GF-D8 (cell line): Measurements from ENCODE around the gene HNRNPF.
"Not testable (repeated sequence)": the region's sequence is repeated elsewhere in the genome, so short reads cannot be mapped to it uniquely, and the experiment has no call there.

ENCODE experiments used
- DNase-seq: peaks from one replicate; lab custom pipeline; 2025; lab: John Stamatoyannopoulos, UW

HNRNPF gene, protein sequence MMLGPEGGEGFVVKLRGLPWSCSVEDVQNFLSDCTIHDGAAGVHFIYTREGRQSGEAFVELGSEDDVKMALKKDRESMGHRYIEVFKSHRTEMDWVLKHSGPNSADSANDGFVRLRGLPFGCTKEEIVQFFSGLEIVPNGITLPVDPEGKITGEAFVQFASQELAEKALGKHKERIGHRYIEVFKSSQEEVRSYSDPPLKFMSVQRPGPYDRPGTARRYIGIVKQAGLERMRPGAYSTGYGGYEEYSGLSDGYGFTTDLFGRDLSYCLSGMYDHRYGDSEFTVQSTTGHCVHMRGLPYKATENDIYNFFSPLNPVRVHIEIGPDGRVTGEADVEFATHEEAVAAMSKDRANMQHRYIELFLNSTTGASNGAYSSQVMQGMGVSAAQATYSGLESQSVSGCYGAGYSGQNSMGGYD

DNA sequence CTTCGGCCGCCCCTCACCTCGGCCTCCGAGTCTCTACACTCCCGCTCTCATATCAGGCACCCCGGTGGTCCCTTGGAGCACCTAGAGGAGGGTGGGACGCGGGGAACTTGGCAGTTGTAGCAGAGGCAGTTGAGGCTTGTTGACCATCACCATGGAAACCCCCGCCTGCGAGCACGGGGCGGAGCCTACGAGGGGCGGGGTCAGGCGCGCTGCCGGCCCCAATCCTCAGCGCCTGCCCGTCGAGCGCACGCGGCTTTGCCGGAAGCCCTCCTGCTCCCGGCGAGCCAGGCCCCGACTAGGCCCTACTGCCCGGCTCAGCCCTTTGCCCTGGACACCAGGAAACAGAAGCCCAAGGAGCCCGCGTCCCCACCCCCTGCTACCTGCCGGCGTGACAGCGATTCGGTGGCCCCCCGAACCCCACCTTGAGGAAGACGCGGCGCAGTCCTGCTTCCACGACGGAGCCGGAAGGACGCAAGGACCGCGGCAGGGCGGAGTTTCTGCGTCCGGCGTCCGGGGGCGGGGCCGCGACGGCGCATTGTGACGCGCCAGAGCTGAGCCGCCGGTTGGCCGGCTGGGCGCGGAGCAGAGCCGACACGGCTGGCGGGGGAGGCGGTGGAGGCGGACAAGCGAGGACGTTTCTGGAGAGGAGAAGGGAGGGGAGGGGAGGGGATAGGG lies at the start of gene HNRNPF:
TSS of gene HNRNPF (minus strand) at position 477 of the 675 bp plus-strand sequence. CDS start 21,302 bp downstream, outside the sequence.
- DNase-seq = peak; percentile 86

DNA sequence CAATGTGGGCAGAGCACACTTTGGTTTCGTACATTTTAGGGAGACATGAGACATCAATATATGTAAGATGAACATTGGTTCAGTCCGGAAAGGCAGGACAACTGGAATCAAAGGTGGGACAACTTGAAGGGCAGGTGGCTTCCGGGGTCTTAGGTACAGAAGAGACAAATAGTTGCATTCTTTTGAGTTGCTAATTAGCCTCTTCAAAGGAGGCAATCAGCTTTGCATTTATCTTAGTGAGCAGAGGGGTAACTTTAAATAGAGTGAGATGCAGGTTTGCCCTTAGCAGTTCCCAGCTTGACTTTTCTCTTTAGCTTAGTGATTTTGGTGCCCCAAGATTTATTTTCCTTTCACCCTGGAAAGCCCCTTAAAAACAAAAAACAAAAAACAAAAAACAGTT lies 49.2 kb upstream of the HNRNPF start:
- no peak for DNase-seq

DNA sequence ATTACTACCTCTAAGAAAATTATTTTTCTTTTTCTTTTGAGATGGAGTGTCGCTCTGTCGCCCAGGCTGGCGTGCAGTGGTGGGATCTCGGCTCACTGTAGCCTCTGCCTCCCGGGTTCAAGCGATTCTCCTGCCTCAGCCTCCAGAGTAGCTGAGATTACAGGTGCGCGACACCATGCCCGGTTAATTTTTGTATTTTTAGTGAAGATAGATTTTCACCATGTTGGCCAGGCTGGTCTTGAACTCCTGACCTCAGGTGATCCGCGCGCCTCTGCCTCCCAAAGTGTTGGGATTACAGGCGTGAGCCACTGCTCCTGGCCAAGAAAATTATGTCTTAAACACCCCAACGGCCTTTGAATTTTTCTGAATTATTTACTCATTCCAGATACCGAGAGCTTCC lies 47.6 kb upstream of the HNRNPF start:
- DNase-seq = not testable (repeated sequence)

DNA sequence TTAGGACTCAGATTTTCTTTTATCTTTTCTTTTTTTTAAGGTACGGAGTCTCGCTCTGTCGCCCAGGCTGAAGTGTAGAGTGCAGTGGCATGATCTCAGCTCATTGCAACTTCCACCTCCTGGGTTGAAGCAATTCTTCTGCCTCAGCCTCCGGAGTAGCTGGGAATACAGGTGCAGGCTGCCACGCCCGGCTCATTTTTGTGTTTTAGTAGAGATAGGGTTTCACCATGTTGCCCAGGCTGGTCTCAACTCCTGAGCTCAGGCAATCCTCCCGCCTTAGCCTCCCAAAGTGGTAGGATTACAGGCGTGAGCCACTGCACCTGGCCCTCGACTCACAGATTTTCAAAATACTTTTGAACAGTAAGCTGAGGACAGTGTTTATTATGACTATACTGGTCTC lies 45.0 kb upstream of the HNRNPF start:
- not testable (repeated sequence) for DNase-seq

DNA sequence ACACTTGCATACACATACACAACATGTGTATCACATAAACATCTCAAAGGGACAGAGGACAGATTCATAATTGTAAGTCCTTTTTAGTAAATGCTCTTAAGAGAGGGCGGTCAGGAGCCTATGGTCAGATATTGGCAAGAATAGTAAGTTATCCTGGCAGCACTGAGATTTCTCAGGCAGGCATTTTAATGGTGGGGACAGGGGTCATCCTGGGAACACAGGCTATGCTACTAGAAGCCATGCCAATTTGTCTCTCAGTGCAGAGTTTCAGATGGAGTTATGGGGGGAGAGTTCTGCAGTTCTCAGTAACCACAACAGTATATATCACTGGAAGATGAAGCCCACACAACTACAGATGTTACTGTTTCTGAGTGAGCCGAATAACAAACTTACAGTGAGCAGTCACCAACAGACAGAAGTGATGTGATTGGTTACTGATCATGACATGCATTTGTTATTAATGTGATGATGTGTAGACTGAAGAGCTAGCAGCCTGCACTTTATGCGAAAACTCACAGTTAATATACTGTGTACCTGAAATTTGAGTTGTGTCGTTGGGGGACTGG lies 44.4 kb upstream of the HNRNPF start:
- DNase-seq = no peak

DNA sequence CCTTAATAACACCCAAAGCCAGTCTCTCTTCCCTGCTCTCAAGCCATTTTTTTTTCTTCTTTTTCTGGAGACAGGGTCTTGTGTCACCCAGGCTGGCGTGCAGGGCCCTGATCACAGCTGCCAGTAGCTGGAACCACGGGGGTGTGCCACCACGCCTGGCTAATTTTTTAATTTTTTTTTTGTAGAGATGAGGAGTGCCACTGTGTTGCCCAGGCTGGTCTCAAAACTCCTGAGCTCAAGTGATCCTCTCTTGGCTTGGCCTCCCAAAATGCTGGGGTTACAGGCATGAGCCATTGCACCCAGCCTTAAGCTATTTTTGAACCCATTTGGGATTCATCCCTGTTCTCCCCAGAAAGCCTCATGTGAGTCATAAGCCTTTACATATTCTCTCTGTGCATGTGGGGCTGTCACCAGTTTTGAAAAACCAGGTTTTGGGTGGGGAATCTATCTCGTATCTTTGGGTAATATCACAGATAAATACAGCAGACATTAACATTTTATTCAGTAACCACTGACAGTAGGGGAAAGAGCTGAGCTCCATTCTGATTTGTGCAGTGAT lies 43.4 kb upstream of the HNRNPF start:
- no peak for DNase-seq

DNA sequence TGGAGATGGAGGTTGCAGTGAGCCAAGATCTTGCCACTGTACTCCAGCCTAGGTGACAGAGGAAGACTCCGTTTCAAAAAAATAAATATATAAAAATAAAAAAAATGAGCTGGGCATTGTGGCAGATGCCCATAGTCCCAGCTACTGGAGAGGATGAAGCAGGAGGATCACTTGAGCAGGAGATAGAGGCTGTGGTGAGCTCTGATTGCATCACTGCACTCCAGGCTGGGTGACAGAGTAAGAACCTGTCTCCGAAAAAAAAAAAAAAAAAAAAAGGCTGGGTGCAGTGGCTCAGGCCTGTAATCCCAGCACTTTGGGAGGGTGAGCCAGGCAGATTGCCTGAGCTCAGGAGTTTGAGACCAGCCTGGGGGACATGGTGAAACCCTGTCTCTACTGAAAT lies 39.8 kb upstream of the HNRNPF start:
- DNase-seq = no peak

DNA sequence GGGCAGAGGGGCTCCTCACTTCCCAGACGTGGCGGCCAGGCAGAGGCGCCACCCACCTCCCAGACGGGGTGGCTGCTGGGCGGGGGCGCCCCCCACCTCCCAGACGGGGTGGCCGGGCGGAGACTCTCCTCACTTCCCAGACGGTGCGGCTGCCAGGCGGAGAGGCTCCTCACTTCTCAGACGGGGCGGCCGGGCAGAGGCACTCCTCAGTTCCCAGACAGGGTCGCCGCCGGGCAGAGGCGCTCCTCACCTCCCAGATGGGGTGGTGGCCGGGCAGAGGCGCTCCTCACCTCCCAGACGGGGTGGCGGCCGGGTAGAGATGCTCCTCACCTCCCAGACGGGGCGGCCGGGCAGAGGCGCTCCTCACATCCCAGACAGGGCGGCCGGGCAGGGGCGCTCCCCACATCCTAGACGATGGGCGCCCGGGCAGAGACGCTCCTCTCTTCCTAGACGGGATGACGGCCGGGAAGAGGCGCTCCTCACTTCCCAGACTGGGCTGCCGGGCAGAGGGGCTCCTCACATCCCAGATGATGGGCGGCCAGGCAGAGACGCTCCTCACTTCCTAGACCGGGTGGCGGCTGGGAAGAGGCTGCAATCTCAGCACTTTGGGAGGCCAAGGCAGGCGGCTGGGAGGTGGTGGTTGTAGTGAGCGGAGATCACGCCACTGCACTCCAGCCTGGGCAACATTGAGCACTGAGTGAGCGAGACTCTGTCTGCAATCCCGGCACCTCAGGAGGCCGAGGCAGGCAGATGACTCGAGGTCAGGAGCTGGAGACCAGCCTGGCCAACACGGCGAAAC lies 37.4 kb upstream of the HNRNPF start:
- DNase-seq = not testable (repeated sequence)

DNA sequence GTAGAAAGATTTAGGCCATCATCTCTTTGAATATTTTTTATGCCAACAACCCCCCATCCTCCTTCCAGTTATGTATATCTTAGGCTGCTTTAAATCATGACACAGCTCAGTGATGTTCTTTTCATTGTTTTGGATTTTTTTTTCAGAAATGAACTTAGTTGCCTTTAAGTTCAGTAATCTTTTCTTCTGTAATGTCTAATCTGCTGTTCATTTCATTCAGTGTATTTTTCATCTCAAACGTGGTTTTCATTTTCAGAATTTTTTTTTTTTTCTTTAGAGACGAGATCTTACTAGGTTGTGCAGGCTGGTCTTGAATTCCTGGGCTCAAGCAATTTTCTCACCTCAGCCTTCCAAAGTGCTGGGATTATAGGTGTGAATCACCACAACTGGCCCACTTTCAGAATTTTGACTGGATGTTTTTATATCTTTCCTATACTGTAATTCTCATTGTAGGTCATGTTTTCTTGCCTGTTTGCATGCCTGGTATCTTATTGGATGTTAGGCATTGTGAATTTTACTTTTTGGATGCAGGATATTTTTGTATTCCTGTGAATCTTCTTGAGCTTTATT lies 36.0 kb upstream of the HNRNPF start:
- no peak for DNase-seq

DNA sequence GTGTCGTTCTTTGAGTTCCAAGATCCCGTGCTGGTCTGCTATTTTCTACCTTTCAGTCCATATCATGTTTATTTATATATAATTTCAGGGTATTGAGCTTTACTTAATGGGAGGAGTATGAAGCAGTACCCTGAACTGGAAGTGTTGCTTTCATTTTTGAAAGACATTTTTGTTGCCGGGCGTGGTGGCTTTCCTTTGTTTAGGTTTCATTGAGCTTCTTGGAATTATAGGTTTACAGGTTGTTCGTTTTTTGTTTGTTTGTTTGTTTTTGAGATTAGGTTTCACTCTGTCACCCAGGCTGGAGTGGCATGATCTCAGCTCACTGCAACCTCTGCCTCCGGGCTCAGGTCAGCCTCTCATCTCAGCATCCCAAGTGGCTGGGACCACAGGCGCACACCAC lies 35.3 kb upstream of the HNRNPF start:
- DNase-seq = no peak

DNA sequence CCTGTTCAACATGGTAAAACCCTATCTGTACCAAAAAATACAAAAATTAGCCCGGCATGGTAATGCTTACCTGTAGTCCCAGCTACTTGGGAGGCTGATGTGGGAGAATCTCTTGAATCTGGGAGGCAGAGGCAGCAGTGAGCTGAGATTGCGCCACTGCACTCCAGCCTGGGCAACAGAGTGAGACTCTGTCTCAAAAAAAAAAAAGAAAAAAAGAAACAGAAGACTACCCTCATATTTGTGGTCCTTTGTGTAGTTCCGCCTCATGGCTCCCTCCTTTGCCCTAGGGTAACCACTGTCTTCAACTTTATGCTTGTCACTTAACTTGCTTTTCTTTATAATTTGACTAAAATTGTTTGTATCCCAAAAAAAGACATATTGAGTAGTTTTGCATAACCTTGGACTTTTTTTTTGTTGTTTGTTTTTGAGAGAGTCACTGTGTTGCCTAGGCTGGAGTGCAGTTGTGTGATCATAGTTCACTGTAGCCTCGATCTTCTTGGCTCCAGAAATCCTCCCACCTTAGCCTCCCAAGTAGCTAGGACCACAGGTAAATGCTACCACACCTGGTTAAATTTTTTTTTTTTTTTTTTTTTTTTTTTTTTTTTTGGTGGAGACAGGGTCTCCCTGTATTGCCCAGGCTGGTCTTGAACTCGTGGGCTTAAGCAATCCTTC lies 31.6 kb upstream of the HNRNPF start:
- DNase-seq = no peak

DNA sequence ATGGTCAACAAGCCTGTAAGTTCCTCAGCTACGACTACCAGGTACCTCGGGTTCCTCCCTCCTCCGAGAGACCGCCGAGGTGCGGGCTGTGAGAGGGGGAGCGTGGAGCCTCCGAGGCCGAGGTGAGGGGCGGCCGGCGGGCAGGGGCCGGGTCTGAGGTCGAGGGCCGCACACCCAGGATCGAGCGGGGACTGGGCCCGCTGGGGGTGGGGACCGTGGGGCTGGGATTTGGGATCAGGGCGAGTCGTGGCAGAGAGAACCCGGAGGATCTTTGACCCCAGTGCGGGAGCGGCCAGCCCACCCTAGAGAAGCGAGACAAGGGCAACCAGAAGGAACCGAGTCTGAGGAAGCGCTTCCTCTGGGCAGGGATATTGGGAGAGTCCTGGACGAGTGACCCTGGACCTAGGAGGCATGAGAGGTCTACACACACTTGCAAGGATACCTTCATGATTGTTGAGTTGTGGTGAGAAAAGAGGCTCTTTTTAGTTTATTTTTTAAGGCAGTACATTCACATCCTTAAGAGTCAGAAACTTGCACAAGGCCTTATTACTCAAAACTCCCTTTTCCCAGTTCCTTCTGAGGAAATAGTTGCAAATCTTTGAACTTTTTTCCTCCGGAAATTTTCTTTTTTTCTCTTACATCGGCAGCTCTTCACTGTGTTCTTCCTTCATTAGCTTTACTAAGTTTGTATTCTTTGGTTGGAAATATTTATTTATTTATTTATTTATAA lies 28.3 kb upstream of the HNRNPF start:
- no peak for DNase-seq

DNA sequence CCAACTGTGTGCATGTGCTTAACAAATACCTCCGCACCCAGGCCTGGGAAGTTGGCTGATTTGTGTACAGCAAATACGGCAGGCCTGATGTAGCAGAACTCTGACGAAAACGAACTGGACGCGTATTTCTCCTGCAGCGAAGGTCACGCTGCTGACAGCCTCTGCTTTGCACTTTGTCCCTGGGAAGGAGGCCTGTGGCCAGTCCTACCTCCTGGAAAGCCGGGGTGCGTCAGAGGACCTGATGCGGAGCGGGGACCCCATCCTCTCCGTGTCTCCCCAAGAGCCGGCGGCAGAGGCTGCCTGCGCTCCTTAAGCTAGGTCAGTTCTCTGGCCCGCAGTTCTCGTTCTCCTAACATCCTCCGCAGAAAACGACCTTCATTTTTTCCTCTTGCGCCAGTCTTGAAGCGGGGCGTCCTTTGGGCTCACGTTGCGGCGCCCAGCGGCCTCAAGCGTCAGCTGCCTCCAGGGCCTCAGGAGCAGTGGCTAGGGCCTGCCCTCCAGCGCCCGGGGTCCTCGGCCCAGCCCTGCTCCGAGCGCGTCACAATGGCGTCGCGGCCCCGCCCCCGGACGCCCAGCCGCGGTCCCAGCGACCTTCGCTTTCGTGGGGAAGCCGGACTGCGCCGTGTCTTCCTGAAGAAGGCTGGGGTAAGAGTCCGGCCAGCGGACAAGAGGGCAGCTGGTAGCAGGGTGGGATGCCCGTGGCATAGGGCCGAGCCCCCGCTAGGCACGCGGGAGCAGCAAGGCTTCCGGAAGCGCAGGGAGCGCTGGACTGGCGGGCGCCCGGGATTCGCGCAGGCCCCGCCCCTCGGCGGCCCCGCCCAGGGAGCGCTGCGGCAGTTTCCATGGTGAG lies 27.5 kb upstream of the HNRNPF start, which contains the start of gene ZNF487:
TSS of gene ZNF487 (plus strand) at position 821 of the 850 bp plus-strand sequence. CDS start 38,703 bp downstream, outside the sequence.
- DNase-seq = peak; percentile 73

DNA sequence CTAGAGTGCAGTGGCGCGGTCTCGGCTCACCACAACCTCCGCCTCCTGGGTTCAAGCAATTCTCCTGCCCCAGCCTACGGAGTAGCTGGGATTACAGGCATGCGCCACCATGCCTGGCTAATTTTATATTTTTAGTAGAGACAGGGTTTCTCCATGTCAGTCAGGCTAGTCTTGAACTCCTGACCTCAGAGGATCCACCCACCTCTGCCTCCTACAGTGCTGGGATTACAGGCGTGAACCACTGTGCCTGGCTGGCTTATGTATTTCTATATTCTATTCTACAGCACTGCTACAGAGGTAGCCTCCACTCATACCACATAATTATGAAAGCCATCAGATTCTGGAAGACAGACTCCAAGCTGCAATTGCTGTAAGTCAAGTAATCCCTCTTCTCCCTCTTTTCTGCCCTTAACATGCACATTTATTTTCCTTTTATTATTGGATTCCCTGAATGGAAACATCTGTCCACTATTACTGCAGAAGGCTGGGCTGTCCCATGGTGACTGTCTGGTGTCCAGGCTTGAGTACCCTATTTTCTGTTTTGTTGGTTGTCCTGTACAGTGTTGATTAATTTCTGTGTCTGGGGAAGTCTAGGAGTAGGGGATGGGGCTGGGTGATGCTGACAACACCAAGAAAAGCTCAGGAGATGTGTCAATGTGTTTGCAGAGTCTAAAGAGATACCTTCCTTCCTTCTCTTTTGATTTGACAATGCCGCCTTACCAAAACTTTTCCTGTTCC lies 22.1 kb upstream of the HNRNPF start:
- DNase-seq = no peak

DNA sequence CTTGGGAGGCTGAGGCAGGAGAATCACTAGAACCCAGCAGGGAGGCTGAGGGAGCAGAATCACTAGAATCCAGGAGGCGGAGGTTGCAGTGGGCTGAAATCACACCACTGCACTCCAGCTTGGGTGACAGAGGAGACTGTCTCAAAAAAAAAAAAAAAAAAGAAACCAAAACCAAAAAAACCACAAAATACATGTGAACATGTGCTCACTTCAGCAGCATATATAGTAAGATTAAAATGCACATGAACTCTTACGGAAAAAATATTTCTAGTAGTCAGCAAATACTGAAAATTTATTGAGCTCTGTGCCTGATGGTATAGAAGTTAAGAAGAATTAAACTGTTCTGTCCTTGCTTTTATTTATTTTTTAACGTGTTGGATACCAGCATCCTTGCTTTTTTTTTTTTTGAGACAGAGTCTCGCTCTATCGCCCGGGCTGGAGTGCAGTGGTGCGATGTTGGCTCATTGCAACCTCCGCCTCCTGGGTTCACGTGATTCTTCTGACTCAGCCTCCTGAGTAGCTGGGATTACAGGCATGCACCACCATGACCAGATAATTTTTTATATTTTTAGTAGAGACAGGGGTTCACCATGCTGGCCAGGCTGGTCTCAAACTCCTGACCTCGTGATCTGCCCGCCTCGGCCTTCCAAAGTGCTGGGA lies 18.3 kb upstream of the HNRNPF start:
- no peak for DNase-seq

DNA sequence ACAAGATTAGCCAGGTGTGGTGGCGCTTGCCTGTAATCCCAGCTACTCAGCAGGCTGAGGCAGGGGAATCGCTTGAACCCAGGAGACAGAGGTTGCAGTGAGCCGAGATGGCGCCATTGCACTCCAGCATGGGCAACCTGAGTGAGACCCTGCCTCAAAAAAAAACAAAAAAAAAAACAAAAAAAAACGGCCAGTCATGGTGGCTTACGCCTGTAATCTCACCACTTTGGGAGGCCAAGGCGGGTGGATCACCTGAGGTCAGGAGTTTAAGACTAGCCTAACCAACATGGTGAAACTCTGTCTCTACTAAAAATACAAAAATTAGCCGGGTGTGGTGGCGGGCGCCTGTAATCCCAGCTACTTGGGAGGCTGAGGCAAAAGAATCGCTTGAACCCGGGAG lies 17.5 kb upstream of the HNRNPF start:
- DNase-seq = not testable (repeated sequence)

DNA sequence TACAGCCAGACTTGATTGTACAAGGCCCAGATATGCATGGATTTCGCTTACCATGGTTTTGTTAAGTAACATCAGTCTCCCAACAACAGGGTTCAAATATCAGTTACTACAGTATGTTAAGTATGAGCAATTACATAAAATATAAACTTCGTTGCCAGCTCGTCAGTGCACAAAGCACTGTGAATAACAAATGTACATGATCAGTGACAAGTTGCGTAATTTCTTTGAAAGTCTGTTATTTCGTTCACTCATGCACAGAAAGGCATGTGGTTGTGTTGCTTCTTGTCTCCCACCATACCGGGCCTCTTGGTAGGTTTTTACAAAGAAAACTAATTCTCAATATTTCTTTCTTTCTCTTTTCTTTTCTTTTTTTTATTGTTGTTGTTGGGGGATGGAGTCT lies 15.4 kb upstream of the HNRNPF start:
- no peak for DNase-seq

DNA sequence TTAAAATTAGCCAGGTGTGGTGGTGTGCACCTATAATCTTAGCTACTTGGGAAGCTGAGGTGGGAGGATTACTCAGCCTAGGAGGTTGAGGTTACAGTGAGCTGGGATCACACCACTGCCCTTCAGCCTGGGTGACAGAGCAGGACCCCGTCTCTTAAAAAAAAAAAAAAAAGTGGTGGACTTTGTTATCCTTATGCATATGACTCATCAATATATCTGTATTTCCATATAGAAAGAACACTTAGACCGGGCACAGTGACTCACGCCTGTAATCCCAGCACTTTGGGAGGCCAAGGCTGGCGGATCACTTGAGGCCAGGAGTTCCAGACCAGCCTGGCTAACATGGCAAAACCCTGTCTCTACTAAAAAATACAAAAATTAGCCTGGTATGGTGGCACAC lies 13.0 kb upstream of the HNRNPF start:
- not testable (repeated sequence) for DNase-seq
